Subcutaneous abdominal adipose tissue (tissue), 5 donors: ENCODE data around the gene GTF3C5.

ENCODE experiments used
- H3K27ac ChIP-seq: one replicate; pipeline ENCODE4 v1.7.0; 2013; ENCODE audit warnings: low read depth, mild to moderate bottlenecking, inconsistent platforms, low read length, moderate library complexity
- H3K27me3 ChIP-seq, 5 donors: one replicate each; pipeline ENCODE4 v1.7.0; 2013; ENCODE audit warnings: low read length in 5 of 5, inconsistent platforms in 1 of 5; ENCODE audit not compliant: control insufficient read depth in 5 of 5, insufficient read depth in 4 of 5
- H3K36me3 ChIP-seq, 5 donors: one replicate each; pipeline ENCODE4 v1.7.0; 2013; ENCODE audit warnings: low read length in 5 of 5; ENCODE audit not compliant: control insufficient read depth in 5 of 5, insufficient read depth in 5 of 5
- H3K4me1 ChIP-seq, 5 donors: one replicate each; pipeline ENCODE4 v1.7.0; 2013; ENCODE audit warnings: low read length in 5 of 5, mild to moderate bottlenecking in 3 of 5, moderate library complexity in 1 of 5; ENCODE audit not compliant: control insufficient read depth in 5 of 5, insufficient read depth in 5 of 5
- H3K4me3 ChIP-seq, 5 donors: one replicate each; pipeline ENCODE4 v1.7.0; 2013; ENCODE audit warnings: low read length in 5 of 5, low read depth in 1 of 5
- H3K9ac ChIP-seq, 5 donors: one replicate each; pipeline ENCODE4 v1.7.0; 2013; ENCODE audit warnings: low read length in 5 of 5, mild to moderate bottlenecking in 4 of 5, moderate library complexity in 3 of 5
- H3K9me3 ChIP-seq, 5 donors: one replicate each; pipeline ENCODE4 v1.7.0; 2013; ENCODE audit warnings: low read length in 5 of 5; ENCODE audit not compliant: control insufficient read depth in 5 of 5
- donor health status: healthy.
- donor health status: healthy.
- donor health status: healthy.
- donor health status: healthy.
- donor health status: healthy.

GTF3C5 gene

GRCh38 chr9:133050781-133051180 is 20.0 kb downstream of the GTF3C5 start:
- H3K9me3 ChIP-seq, result no peaks in the 10 kb centered on the region
- H3K27me3 ChIP-seq, result no peaks in the 10 kb centered on the region
- H3K4me3 ChIP-seq, result no peak overlapping the region
- no peak overlapping the region for H3K27ac ChIP-seq
- no peak overlapping the region for H3K9ac ChIP-seq
- H3K36me3 ChIP-seq, result peaks cover 0 to 96% (median 81%) of the 10 kb centered on the region in 5 donors
- peaks cover 0 to 14% (median 12%) of the 10 kb centered on the region in 5 donors for H3K4me1 ChIP-seq

- H3K4me1 ChIP-seq, result peaks cover 0 to 14% (median 12%) of the 10 kb centered on the region in 5 donors
- peaks cover 0 to 96% (median 81%) of the 10 kb centered on the region in 5 donors for H3K36me3 ChIP-seq
- no peaks in the 10 kb centered on the region for H3K9me3 ChIP-seq
- H3K9ac ChIP-seq, result no peak overlapping the region
- H3K27me3 ChIP-seq, result no peaks in the 10 kb centered on the region
- H3K4me3 ChIP-seq, result no peak overlapping the region
- H3K27ac ChIP-seq, result no peak overlapping the region
These were observed 20.6 kb downstream of the GTF3C5 start for GRCh38 chr9:133051281-133051900.

DNA sequence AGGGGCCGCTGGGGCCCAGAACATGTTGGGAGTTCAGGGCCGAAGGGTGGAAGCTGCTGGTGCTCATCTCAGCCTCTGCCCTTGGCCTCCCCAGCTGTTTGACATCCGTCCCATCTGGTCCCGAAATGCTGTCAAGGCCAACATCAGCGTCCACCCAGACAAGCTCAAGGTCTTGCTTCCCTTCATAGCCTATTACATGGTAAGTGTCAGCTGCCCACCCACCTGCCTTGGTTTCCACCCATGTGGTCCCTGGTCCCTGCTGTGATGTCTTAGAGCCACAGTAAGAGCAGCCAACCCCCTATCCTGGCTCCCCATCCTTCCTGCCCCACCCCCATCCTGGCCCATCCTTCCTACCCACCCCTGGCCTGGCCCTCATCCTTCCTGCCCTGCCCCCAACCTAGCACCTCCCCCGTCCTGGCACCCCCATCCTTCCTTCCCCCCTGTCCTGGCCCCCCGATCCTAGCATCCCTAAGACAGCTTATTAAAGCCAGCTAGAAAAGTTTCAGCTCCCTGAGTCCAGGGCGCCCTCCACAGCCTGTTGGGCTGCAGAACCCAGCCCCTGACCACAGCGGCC is 21.3 kb downstream of the GTF3C5 start:
- Histone ChIP-seq H3K27me3 (no peaks in the 10 kb centered on the region), H3K9ac (no peak overlapping the region), H3K4me3 (no peak overlapping the region), H3K4me1 (peaks cover 0 to 14% (median 12%) of the 10 kb centered on the region in 5 donors), H3K36me3 (peaks cover 0 to 96% (median 81%) of the 10 kb centered on the region in 5 donors), H3K27ac (no peak overlapping the region), H3K9me3 (no peaks in the 10 kb centered on the region)

- H3K27me3 ChIP-seq, result no peaks in the 10 kb centered on the region
- H3K9me3 ChIP-seq, result no peaks in the 10 kb centered on the region
- no peak overlapping the region for H3K9ac ChIP-seq
- no peak overlapping the region for H3K27ac ChIP-seq
- peaks cover 0 to 95% (median 86%) of the 10 kb centered on the region in 5 donors for H3K36me3 ChIP-seq
- peaks cover 0 to 14% (median 12%) of the 10 kb centered on the region in 5 donors for H3K4me1 ChIP-seq
- no peak overlapping the region for H3K4me3 ChIP-seq
These were observed 23.5 kb downstream of the GTF3C5 start for GRCh38 chr9:133054194-133054890.

GRCh38 chr9:133054966-133055365 is 24.2 kb downstream of the GTF3C5 start:
- Histone ChIP-seq H3K4me1 (peaks cover 0 to 17% (median 13%) of the 10 kb centered on the region in 5 donors), H3K9me3 (no peaks in the 10 kb centered on the region), H3K4me3 (no peak overlapping the region), H3K27ac (no peak overlapping the region), H3K9ac (no peak overlapping the region), H3K27me3 (no peaks in the 10 kb centered on the region), H3K36me3 (peaks cover 0 to 89% (median 80%) of the 10 kb centered on the region in 5 donors)

DNA sequence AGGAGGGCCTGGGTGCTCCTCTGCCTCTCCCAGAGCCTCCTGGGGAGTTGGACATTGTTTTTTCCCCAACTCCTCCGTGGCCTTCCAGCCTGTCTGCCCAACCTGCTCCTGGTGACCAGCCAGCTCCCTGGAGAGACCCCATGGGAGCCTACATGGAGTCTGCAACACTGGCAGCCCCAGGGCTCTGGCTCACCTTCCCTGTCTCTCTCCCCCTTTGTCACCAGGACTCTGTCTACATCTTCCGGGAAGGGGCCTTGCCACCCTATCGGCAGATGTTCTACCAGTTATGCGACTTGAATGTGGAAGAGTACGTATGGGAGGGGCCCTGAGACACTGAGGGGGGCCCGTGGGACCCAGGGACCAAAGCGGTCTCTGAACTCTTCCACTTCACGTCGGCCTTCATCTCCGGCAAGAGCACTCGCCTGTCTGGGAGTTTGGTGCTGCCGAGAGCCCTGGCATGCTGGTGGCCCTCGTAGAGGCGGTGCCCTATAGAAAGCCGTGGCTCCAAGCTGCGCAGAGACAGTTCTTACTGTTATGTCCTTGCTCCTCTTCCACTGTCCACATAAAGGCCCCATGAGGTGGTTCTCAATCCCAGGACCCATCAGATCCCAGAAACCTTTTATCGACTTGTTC is 25.1 kb downstream of the GTF3C5 start:
- peaks cover 0 to 18% (median 15%) of the 10 kb centered on the region in 5 donors for H3K4me1 ChIP-seq
- H3K27ac ChIP-seq, result no peak overlapping the region
- no peak overlapping the region for H3K9ac ChIP-seq
- H3K27me3 ChIP-seq, result no peaks in the 10 kb centered on the region
- no peaks in the 10 kb centered on the region for H3K9me3 ChIP-seq
- no peak overlapping the region for H3K4me3 ChIP-seq
- peaks cover 0 to 80% (median 70%) of the 10 kb centered on the region in 5 donors for H3K36me3 ChIP-seq

GRCh38 chr9:133056533-133056932 is 25.7 kb downstream of the GTF3C5 start:
- no peaks in the 10 kb centered on the region for H3K9me3 ChIP-seq
- peaks cover 0 to 73% (median 64%) of the 10 kb centered on the region in 5 donors for H3K36me3 ChIP-seq
- H3K9ac ChIP-seq, result no peak overlapping the region
- H3K27ac ChIP-seq, result no peak overlapping the region
- peaks cover 0 to 24% (median 18%) of the 10 kb centered on the region in 5 donors for H3K4me1 ChIP-seq
- H3K27me3 ChIP-seq, result no peaks in the 10 kb centered on the region
- H3K4me3 ChIP-seq, result no peak overlapping the region

DNA sequence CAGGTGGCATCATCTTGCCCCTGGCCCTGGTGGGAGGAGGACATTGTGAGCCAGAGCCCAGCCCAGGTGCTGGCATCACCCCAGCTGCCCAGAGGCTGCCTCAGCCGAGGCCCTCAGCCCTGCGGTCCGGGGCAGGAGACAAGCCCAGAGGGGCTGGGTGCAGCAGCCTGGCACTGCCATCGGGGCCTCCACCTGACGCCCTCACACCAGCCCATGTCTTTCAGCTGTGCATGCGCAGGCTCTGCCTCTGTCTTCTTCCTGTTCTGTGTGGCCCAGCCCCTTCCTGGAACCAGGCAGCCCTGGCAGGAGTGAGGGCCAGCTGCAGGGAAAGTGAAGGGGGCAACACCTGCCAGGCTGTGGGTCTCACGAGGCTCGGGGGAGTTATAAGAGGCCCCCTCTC is 26.2 kb downstream of the GTF3C5 start:
- Histone ChIP-seq H3K36me3 (peaks cover 0 to 69% (median 59%) of the 10 kb centered on the region in 5 donors), H3K9me3 (no peaks in the 10 kb centered on the region), H3K4me1 (peaks cover 0 to 24% (median 18%) of the 10 kb centered on the region in 5 donors), H3K9ac (no peak overlapping the region), H3K4me3 (no peak overlapping the region), H3K27me3 (no peaks in the 10 kb centered on the region), H3K27ac (no peak overlapping the region)

- Histone ChIP-seq H3K4me3 (no peak overlapping the region), H3K27me3 (no peaks in the 10 kb centered on the region), H3K9ac (no peak overlapping the region), H3K27ac (no peak overlapping the region), H3K4me1 (peaks cover 0 to 24% (median 18%) of the 10 kb centered on the region in 5 donors), H3K9me3 (no peaks in the 10 kb centered on the region), H3K36me3 (peaks cover 0 to 63% (median 54%) of the 10 kb centered on the region in 5 donors)
These were observed 26.8 kb downstream of the GTF3C5 start for GRCh38 chr9:133057553-133057952.
